PC-3 (cell line): ENCODE measurements around the gene SDCBP2.

ENCODE experiments used
- EZH2 ChIP-seq: fragments of 300-600 bp; sonication (generic); IDR thresholded peaks from one replicate; pipeline ENCODE4 v1.6.1; 2017; ENCODE audit warnings: antibody characterized with exemption, mild to moderate bottlenecking, low read length; ENCODE audit not compliant: unreplicated experiment
- EZH2phosphoT487 ChIP-seq: fragments of 300-600 bp; sonication (generic); IDR thresholded peaks from 2 replicates; pipeline ENCODE4 v1.6.1; 2018; ENCODE audit warnings: mild to moderate bottlenecking, antibody characterized with exemption, low read length, borderline replicate concordance
- TF ChIP-seq, protein P1 (sequence below): fragments of 300-600 bp; sonication (generic); conservative IDR thresholded peaks from 2 replicates; pipeline ENCODE4 v1.5.1; 2017; ENCODE audit warnings: antibody characterized with exemption, low read depth, mild to moderate bottlenecking, low read length

DNA sequence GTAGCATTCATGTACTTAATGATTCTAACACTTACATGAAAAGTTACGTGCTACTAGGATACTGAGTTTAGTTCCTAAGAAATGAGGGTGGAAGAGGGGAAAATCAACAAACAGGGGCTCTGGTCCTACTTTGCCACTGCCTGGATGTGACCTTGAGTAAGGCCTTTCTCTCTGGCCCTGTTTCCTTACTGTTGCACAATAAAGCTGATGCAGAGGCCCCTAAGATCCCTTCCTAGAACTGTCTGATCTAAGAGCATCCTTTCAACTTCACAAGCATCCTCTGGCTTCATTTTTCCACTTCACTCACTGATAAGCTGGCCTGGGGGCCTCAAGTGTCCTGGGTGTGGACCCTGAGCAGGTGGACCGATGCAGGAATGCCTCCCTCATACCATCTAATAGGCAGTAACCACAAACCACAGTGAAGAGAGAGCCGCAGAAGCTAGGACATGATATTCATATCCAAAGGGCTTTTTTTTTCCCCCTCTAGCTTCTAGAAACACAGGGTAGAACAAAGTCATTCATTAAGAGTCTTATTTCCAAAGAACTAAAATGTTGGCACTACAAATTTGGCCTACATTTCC is 42.4 kb upstream of the SDCBP2 start:
- TF ChIP-seq, protein P1, sequence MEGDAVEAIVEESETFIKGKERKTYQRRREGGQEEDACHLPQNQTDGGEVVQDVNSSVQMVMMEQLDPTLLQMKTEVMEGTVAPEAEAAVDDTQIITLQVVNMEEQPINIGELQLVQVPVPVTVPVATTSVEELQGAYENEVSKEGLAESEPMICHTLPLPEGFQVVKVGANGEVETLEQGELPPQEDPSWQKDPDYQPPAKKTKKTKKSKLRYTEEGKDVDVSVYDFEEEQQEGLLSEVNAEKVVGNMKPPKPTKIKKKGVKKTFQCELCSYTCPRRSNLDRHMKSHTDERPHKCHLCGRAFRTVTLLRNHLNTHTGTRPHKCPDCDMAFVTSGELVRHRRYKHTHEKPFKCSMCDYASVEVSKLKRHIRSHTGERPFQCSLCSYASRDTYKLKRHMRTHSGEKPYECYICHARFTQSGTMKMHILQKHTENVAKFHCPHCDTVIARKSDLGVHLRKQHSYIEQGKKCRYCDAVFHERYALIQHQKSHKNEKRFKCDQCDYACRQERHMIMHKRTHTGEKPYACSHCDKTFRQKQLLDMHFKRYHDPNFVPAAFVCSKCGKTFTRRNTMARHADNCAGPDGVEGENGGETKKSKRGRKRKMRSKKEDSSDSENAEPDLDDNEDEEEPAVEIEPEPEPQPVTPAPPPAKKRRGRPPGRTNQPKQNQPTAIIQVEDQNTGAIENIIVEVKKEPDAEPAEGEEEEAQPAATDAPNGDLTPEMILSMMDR = no peak
- TF ChIP-seq EZH2phosphoT487 = no peak
- no peak for TF ChIP-seq EZH2
